HG03025 (cell line): ENCODE results near the gene PTPRN2.
"Not testable (repeated sequence)": the region's sequence is repeated elsewhere in the genome, so short reads cannot be mapped to it uniquely, and the experiment has no call there.

Experiments used
- ATAC-seq: cut with Tn5 transposase; IDR thresholded peaks from one replicate; pipeline ENCODE4 v1.9.1; 2021; ENCODE audit warnings: mild to moderate bottlenecking, moderate library complexity; ENCODE audit not compliant: unreplicated experiment, low FRiP score

Gene PTPRN2

GRCh38 chr7:158236400-158236799 lies 351.2 kb downstream of the PTPRN2 start:
- ATAC-seq, result no peak

GRCh38 chr7:158235862-158236261 lies 351.8 kb downstream of the PTPRN2 start:
- ATAC-seq, result no peak

DNA sequence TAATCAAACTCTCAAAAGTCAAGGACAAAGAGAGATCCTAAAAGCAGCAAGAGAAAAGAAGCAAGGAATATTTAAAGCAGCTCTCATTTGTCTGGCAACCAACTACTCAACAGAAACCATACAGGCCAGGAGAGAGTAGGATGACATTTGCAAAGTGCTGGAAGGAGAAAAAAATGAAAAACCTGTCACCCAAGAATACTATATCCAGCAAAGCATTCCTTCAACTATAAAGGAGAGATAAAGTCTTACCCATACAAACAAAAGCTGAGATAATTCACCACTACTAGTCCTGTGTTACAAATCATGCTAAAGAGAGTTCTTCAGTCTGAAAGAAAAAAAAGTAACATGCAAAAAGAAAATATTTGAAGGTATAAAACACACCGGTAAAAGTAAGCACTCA lies 357.7 kb downstream of the PTPRN2 start:
- ATAC-seq, result no peak

GRCh38 chr7:158228986-158229385 lies 358.6 kb downstream of the PTPRN2 start:
- no peak for ATAC-seq

DNA sequence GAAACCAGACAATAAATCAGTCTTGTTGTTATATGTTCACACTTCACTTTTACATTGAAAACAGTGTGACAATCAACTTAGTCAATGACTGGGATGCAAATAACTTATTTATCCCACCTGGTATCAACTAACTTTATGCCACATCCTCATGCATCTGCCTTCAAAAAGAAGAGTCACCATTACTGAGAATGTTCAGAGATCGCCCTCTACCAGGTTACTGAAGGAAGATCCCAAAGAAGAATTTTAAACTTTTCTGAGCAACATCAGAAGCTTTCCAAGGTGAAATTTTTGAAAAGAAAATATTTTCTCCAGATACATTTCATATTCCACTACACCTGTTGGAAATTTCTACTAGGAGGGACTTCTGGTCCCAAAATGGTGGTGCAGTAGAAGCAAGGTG lies 359.5 kb downstream of the PTPRN2 start:
- no peak for ATAC-seq

GRCh38 chr7:158227258-158227984 lies 360.2 kb downstream of the PTPRN2 start:
- no peak for ATAC-seq

DNA sequence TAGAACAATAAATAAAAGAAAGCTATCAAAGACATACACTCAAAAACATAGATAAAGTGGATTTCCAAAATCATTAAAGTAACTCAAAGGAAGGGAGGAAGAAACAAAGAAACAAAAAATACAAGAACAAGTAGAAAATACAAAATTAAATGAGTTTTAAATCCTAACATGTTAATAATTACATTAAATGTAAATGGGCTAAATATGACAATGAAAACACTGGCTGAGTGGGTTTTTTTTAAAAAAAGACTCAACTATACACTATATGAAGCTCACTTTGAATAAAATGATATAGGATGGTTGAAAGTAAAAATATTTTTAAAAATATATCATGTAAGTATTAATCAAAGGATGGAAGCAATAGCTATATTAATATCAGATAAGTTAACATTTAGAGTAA lies 371.4 kb downstream of the PTPRN2 start:
- ATAC-seq, result no peak

DNA sequence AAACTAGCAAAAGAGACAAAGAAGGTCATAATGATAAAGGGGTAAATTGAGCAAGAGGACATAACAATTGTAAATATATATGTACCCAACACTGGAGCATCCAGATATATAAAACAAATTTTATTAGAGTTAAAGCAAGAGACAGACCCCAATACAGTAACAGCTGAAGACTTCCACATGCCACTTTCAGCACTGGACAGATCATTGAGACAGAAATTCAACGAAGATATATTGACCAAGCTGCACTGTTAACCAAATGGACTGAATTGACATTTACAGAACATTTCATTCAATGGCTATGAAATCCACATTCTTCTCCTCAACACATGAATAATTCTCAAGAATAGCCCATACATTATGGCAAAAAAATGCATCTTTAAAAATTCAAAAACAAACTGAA lies 378.2 kb downstream of the PTPRN2 start:
- no peak for ATAC-seq

GRCh38 chr7:158206341-158206740 lies 381.3 kb downstream of the PTPRN2 start:
- no peak for ATAC-seq

DNA sequence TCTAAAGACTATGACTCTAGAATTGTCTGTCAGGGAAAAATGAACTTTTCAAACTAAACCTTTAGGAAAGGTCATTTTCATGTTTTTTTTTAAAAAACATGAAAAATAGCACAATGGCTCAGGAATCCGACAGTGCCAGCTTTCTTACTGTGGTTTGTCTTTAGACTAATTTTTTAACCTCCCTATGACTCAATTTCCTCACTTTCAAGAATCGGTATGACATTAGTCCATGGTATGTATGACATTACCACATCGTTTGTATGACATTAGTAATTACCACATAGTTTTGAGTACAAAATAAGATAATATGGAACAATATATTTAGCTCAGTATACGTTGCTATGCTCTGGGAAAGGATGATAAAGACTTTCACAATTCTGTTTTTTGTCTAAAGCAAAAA lies 383.2 kb downstream of the PTPRN2 start:
- ATAC-seq, result no peak

DNA sequence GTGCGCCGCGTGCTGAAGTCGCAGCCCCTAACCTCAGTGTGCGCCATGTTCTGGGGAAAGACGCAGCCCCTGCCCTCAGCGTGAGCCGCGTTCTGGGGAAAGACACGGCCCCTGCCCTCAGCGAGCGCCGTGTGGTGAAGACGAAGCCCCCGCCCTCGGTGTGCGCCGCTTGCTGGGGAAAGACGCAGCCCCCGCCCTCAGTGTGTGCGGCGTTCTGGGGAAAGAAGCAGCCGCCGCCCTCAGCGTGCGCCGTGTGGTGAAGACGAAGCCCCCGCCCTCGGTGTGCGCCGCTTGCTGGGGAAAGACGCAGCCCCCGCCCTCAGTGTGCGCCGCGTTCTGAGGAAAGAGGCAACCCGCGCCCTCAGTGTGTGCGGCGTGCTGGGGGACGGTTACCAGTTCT lies 383.7 kb downstream of the PTPRN2 start:
- ATAC-seq, result not testable (repeated sequence)

- no peak for ATAC-seq
Measured at GRCh38 chr7:158194365-158194900, 393.2 kb downstream of the PTPRN2 start.

- no peak for ATAC-seq
Measured at GRCh38 chr7:158193446-158193845, 394.2 kb downstream of the PTPRN2 start.

GRCh38 chr7:158192956-158193355 lies 394.7 kb downstream of the PTPRN2 start:
- no peak for ATAC-seq

GRCh38 chr7:158192184-158192835 lies 395.3 kb downstream of the PTPRN2 start:
- no peak for ATAC-seq

DNA sequence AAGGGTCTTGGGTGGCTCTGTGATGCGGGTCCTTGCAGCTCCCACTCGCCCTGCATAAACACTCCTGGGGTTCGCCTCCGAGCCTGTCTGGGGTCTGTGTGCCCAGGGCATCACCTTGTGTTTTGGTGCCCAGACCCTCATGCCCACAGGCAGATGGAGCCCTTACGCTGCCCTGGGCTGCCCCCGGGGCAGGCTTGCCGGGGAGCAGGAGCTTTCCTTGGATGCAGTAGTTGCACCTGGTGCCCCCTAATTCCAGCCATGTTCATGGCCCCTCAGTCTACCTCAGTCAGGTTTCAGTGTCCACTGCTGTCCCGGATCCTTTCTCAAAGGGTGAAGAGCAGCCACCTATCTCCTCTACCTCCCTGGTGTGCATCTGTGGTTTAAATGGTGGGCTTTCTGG lies 396.0 kb downstream of the PTPRN2 start:
- no peak for ATAC-seq

- no peak for ATAC-seq
Measured at GRCh38 chr7:158190756-158191155, 396.9 kb downstream of the PTPRN2 start.

- ATAC-seq, result no peak
Measured at GRCh38 chr7:158188676-158189075, 398.9 kb downstream of the PTPRN2 start.

GRCh38 chr7:158187694-158187994 lies 400.0 kb downstream of the PTPRN2 start:
- ATAC-seq, result no peak

DNA sequence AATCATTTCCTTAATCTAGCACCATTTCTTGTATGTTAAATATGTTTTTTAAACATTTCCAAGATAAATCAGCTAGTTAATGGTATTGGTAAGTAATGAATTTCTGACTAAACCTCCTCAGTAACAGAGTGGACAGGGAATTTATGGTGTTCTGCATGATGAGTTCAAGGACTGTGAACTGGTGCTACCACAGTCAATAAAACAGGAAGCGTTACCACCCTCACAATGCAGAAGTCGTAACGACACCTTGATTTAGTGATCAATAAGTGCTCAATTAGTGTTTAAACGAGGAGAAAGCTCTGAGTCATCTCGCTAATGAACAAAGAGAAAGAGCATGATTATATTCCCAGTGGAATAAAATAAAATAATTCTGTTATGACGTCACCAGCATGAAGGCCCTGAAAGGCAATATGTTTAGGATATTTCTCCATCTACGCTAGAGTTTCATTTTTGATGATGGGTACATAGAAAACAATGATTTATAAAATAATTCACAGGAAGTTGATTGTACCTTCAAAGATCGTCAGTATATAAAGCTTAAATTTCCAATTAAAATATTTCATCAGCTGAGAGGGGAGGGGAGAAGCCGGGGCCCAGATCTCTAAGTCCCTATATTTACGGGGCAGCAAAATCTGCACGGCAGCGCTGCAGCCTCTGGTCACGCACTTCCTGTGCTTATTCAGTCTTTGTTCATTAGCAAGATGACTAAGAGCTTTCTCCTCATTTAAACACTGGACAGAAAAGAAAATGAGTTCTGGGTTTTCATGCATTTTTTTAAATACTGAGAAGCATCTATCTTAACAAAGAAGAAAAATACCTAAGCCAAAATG lies 400.5 kb downstream of the PTPRN2 start:
- ATAC-seq, result no peak

DNA sequence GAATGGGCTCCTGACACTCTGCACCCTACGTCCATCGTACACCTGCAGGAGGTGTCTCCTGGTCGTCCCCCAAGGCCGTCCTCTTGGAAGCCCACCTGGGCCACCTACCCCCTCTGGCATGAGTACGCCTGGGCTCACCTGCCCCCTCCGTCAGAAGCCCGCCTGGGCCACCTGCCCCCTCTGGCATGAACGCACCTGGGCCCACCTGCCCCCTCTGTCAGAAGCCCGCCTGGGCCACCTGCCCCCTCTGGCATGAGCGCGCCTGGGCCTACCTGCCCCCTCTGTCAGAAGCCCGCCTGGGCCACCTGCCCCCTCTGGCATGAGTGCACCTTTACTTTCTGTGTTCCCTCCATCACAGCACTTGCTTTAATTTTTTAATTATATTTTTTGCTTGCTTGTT lies 401.2 kb downstream of the PTPRN2 start:
- no peak for ATAC-seq
